Progenitor cell of endocrine pancreas (in vitro differentiated cells): Measurements from ENCODE around the gene FAM222A. TPM values are rescaled to one million over a fixed set of nuclear protein-coding genes. Genes with fewer than 3 reads are reported as not detected.

Experiments
- DNase-seq: peaks from one replicate; pipeline ENCODE4 v3.0.0; 2021; ENCODE audit warnings: low spot score; ENCODE audit not compliant: unreplicated experiment
- H3K27ac Mint-ChIP-seq: 2 replicates; pipeline ENCODE4 v1.8.0; 2021; ENCODE audit warnings: mild to moderate bottlenecking, moderate library complexity, mixed read lengths
- H3K27me3 Mint-ChIP-seq: 2 replicates; pipeline ENCODE4 v1.8.0; 2021; ENCODE audit warnings: mixed read lengths
- H3K36me3 Mint-ChIP-seq: 2 replicates; pipeline ENCODE4 v1.8.0; 2022; ENCODE audit warnings: mixed read lengths; ENCODE audit not compliant: insufficient read depth
- H3K4me1 Mint-ChIP-seq: 2 replicates; pipeline ENCODE4 v1.8.0; 2021; ENCODE audit warnings: low read depth, mixed read lengths
- H3K4me3 Mint-ChIP-seq: 2 replicates; pipeline ENCODE4 v1.8.0; 2021; ENCODE audit warnings: low read depth, mild to moderate bottlenecking, moderate library complexity, mixed read lengths
- H3K9me3 Mint-ChIP-seq: 2 replicates; pipeline ENCODE4 v1.8.0; 2021; ENCODE audit warnings: low read depth, mixed read lengths
- total RNA-seq: library from RNA; stranded (reverse); gene quantifications from 2 replicates; pipeline ENCODE4 v1.2.1, GENCODE V29; 2021
- TF ChIP-seq, protein P1 (sequence below): fragments of 200-600 bp; sonication (generic); IDR thresholded peaks from one replicate; pipeline ENCODE4 v1.5.0; 2021; ENCODE audit warnings: antibody characterized with exemption, mild to moderate bottlenecking; ENCODE audit not compliant: unreplicated experiment

Gene FAM222A
- total RNA-seq, 1 donor from 2014 or later: 11.6 TPM

DNA sequence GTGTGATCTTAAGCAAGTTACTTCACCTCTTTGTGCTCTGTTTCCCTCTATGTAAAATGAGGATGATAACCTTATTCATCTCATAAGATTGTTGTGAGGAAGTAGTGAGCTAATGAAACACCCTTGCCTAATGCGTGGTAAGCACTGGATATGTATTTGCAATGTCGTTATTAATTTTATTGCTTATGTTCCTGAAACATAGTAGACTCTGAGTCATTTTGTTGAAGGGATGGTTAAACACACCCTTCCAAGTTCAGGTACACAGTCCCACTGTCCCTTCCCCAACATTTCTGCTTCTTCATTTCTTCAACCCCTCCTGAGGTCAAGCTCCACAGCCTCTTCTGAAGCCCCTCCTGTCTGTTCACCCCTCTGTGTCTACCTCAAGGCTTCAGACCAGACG lies 40.2 kb upstream of the FAM222A start:
- H3K36me3 Mint-ChIP-seq: no peaks in the 10 kb centered on the region
- no peak overlapping the region for H3K27ac Mint-ChIP-seq
- DNase-seq: no peak
- TF ChIP-seq, protein P1, sequence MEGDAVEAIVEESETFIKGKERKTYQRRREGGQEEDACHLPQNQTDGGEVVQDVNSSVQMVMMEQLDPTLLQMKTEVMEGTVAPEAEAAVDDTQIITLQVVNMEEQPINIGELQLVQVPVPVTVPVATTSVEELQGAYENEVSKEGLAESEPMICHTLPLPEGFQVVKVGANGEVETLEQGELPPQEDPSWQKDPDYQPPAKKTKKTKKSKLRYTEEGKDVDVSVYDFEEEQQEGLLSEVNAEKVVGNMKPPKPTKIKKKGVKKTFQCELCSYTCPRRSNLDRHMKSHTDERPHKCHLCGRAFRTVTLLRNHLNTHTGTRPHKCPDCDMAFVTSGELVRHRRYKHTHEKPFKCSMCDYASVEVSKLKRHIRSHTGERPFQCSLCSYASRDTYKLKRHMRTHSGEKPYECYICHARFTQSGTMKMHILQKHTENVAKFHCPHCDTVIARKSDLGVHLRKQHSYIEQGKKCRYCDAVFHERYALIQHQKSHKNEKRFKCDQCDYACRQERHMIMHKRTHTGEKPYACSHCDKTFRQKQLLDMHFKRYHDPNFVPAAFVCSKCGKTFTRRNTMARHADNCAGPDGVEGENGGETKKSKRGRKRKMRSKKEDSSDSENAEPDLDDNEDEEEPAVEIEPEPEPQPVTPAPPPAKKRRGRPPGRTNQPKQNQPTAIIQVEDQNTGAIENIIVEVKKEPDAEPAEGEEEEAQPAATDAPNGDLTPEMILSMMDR: no peak
- H3K4me1 Mint-ChIP-seq: peaks cover 2% of the 10 kb centered on the region
- H3K27me3 Mint-ChIP-seq: peaks cover 3% of the 10 kb centered on the region
- H3K9me3 Mint-ChIP-seq: no peaks in the 10 kb centered on the region
- H3K4me3 Mint-ChIP-seq: no peak overlapping the region

DNA sequence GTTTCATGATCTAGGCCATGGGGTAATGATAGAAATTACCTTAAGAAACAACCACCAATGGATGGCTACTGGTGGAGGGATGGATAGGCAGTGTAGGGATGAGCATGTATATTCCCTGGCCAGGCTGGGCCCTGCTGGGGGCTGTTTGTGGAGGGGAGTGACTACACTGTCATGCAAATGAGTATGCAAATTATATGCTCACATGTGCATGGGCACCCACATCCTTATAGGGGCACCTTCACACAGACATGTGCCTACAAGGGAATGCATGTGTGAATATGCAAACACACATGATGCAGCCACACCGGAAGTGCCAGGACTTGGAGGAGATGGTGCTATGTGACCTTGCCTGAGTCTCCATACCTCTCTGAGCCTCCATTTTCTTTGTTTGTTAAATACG lies 39.7 kb upstream of the FAM222A start:
- peaks cover 3% of the 10 kb centered on the region for H3K27me3 Mint-ChIP-seq
- peaks cover 3% of the 10 kb centered on the region for H3K4me1 Mint-ChIP-seq
- H3K36me3 Mint-ChIP-seq: no peaks in the 10 kb centered on the region
- H3K9me3 Mint-ChIP-seq: no peaks in the 10 kb centered on the region
- no peak overlapping the region for H3K27ac Mint-ChIP-seq
- no peak overlapping the region for H3K4me3 Mint-ChIP-seq
- no peak for DNase-seq
- TF ChIP-seq, protein P1: no peak

DNA sequence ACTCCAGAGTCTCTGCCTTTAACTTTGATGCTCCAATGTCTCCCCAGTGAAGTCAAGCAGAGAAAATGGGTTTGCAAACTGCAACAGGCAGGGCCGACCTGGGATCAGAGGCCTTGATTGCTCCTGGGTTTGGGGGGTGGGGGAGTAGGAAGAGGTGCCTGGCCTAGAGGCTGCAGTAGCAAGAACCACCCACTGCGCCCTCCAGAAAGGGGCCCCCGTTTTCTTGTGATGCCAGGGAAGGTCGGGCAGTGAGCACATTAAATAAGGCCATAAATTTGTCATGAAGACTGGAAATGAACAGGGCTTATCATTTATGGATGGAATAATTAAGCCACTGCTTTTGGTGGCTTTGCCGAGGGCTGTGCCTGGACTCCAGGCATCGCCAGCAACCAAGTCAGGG lies 38.2 kb upstream of the FAM222A start:
- no peaks in the 10 kb centered on the region for H3K9me3 Mint-ChIP-seq
- no peak overlapping the region for H3K27ac Mint-ChIP-seq
- no peaks in the 10 kb centered on the region for H3K36me3 Mint-ChIP-seq
- H3K4me3 Mint-ChIP-seq: no peak overlapping the region
- TF ChIP-seq, protein P1: no peak
- no peak for DNase-seq
- peaks cover 3% of the 10 kb centered on the region for H3K27me3 Mint-ChIP-seq
- H3K4me1 Mint-ChIP-seq: peaks cover 10% of the 10 kb centered on the region

DNA sequence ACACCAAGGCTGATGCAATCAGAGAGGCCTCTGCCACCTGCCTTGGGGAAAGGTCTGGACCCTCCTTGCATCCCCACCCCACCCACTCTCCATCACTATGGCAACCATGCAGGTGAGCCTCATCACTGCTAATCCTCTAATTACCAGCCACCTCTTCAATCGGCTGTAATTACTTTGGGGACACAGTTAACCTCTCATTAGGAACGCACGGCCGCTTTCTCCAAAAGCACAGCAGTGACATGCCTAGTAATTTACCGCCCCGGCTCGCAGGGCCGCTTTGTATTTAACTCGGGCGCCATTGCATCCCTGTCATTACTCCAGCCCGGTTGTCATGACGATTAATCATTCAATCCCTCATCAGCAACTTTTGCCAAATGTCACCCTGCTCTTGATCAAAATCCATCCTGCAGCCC lies 36.3 kb upstream of the FAM222A start:
- Mint-ChIP-seq H3K36me3 (no peaks in the 10 kb centered on the region), H3K4me3 (no peak overlapping the region), H3K4me1 (peaks cover 8% of the 10 kb centered on the region), H3K27me3 (peaks cover 3% of the 10 kb centered on the region), H3K27ac (no peak overlapping the region), H3K9me3 (no peaks in the 10 kb centered on the region)
- TF ChIP-seq, protein P1: no peak
- DNase-seq: no peak

DNA sequence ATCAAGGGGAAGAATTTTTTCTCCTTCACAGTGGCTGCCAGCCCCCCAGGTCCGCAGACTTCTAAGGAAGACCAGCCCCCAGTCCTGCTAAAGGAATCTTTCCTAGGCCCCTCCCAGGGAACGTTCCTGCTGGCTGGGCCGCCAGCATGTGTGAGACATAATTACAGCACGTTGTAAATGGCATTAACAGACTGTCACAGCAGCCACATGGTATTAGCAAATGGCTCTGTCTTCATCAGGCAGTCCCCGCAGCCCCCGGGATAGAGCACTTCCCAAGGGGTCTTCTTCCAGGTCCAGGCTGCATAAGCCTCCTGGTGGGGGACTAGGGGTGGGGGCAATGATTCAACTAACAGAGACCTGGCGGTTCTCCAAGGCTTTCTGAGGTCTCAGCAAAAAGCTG lies 34.9 kb upstream of the FAM222A start:
- Mint-ChIP-seq H3K9me3 (no peaks in the 10 kb centered on the region), H3K4me3 (no peak overlapping the region)
- TF ChIP-seq, protein P1: no peak

More for the DNA sequence above, 34.9 kb upstream of the FAM222A start:
- DNase-seq: no peak
- Mint-ChIP-seq H3K36me3 (no peaks in the 10 kb centered on the region), H3K27me3 (peaks cover 5% of the 10 kb centered on the region), H3K4me1 (peaks cover 8% of the 10 kb centered on the region), H3K27ac (no peak overlapping the region)
